Liver (tissue), 9 donors: Measurements from ENCODE around the gene FAM181A. TPM values are rescaled to one million over a fixed set of nuclear protein-coding genes. Genes with fewer than 3 reads are reported as not detected.

ENCODE experiments used
- DNase-seq: peaks from one replicate; pipeline ENCODE4 v3.0.0-alpha.2; 2017; ENCODE audit warnings: low spot score
- H3K27ac ChIP-seq, 2 donors: one replicate each; pipeline ENCODE4 v1.7.0; 2013; ENCODE audit warnings: inconsistent platforms in 2 of 2, low read length in 2 of 2, control low read depth in 1 of 2, low read depth in 1 of 2, mild to moderate bottlenecking in 1 of 2
- H3K27me3 ChIP-seq, 4 donors: one replicate each; pipeline versions ENCODE4 v1.6.1 to v1.7.0; 2013; ENCODE audit warnings: low read length in 3 of 4, inconsistent platforms in 1 of 4, mild to moderate bottlenecking in 1 of 4, moderate library complexity in 1 of 4; ENCODE audit not compliant: control insufficient read depth in 4 of 4, insufficient read depth in 4 of 4
- H3K36me3 ChIP-seq, 4 donors: one replicate each; pipeline versions ENCODE4 v1.6.1 to v1.7.0; 2013; ENCODE audit warnings: low read length in 3 of 4, mild to moderate bottlenecking in 3 of 4, low read depth in 1 of 4, moderate library complexity in 1 of 4; ENCODE audit not compliant: control insufficient read depth in 4 of 4, insufficient read depth in 3 of 4
- H3K4me1 ChIP-seq, 4 donors: one replicate each; pipeline versions ENCODE4 v1.6.1 to v1.7.0; 2013; ENCODE audit warnings: low read length in 3 of 4, mild to moderate bottlenecking in 3 of 4, moderate library complexity in 1 of 4; ENCODE audit not compliant: control insufficient read depth in 4 of 4, insufficient read depth in 4 of 4
- H3K4me3 ChIP-seq, 3 donors: one replicate each; pipeline versions ENCODE4 v1.6.1 to v1.7.0; 2013; ENCODE audit warnings: low read length in 3 of 3, control low read depth in 1 of 3, low read depth in 1 of 3, mild to moderate bottlenecking in 1 of 3
- H3K9ac ChIP-seq, 2 donors: one replicate each; pipeline ENCODE4 v1.7.0; 2013; ENCODE audit warnings: low read length in 2 of 2, mild to moderate bottlenecking in 2 of 2, moderate library complexity in 2 of 2, control low read depth in 1 of 2, low read depth in 1 of 2
- H3K9me3 ChIP-seq, 4 donors: one replicate each; pipeline versions ENCODE4 v1.6.1 to v1.7.0; 2013; ENCODE audit warnings: low read length in 3 of 4; ENCODE audit not compliant: control insufficient read depth in 4 of 4
- EGR1 ChIP-seq, 2 donors: IDR thresholded peaks; 2 replicates each; pipeline ENCODE4 v1.6.1; 2016 to 2018; ENCODE audit warnings: antibody characterized with exemption in 2 of 2, low read depth in 2 of 2
- FOXA1 ChIP-seq: IDR thresholded peaks from 2 replicates; pipeline ENCODE4 v1.6.1; 2016; ENCODE audit warnings: antibody characterized with exemption
- FOXA2 ChIP-seq: IDR thresholded peaks from 2 replicates; pipeline ENCODE4 v1.6.1; 2016; ENCODE audit warnings: antibody characterized with exemption
- GABPA ChIP-seq, 2 donors: IDR thresholded peaks in 1 of 2; conservative IDR thresholded peaks in 1 of 2; 2 replicates each; pipeline ENCODE4 v1.6.1; 2016; ENCODE audit warnings: antibody characterized with exemption in 2 of 2, mild to moderate bottlenecking in 1 of 2, moderate library complexity in 1 of 2
- HNF4A ChIP-seq, 2 donors: conservative IDR thresholded peaks; 2 replicates each; pipeline ENCODE4 v1.6.1; 2016; ENCODE audit warnings: antibody characterized with exemption in 2 of 2, mild to moderate bottlenecking in 2 of 2
- HNF4G ChIP-seq: IDR thresholded peaks from 2 replicates; pipeline ENCODE4 v1.6.1; 2016; ENCODE audit warnings: antibody characterized with exemption
- JUND ChIP-seq, 2 donors: IDR thresholded peaks; 2 replicates each; pipeline ENCODE4 v1.6.1; 2016; ENCODE audit warnings: antibody characterized with exemption in 2 of 2
- NR2F2 ChIP-seq: IDR thresholded peaks from 2 replicates; pipeline ENCODE4 v1.6.1; 2016; ENCODE audit warnings: antibody characterized with exemption
- RAD21 ChIP-seq, 2 donors: IDR thresholded peaks; 2 replicates each; pipeline ENCODE4 v1.6.1; 2016; ENCODE audit warnings: antibody characterized with exemption in 2 of 2, mild to moderate bottlenecking in 2 of 2
- RXRA ChIP-seq, 2 donors: IDR thresholded peaks; 2 replicates each; pipeline ENCODE4 v1.6.1; 2017 to 2018; ENCODE audit warnings: antibody characterized with exemption in 2 of 2, mild to moderate bottlenecking in 1 of 2
- SP1 ChIP-seq: IDR thresholded peaks from 2 replicates; pipeline ENCODE4 v1.6.1; 2018; ENCODE audit warnings: antibody characterized with exemption, mild to moderate bottlenecking
- TAF1 ChIP-seq: conservative IDR thresholded peaks from 2 replicates; pipeline ENCODE4 v1.6.1; 2016; ENCODE audit warnings: antibody characterized with exemption, mild to moderate bottlenecking
- WGBS: extraction: QIAGEN DNeasy Blood & Tissue Kit; methylation state at CpG from one replicate; pipeline ENCODE4 v1.1.7; 2013; 5-methylcytosine and 5-hydroxymethylcytosine counted together
- polyA plus RNA-seq, 2 donors: library from polyadenylated mRNA; stranded (reverse) in 1 of 2; unstranded in 1 of 2; fragments of 200-250 nt in 1 of 2; fragments of >200 nt in 1 of 2; fragmentation: Nextera tagmentation in 1 of 2; extraction: Ambion mirVana in 1 of 2; gene quantifications; one replicate each; pipeline versions ENCODE4 v1.2.1 to v1.2.3, GENCODE V29; 2013 to 2015
- total RNA-seq, 2 donors: library from RNA; depleted of rRNA; stranded (reverse); fragments of >200 nt; gene quantifications; one replicate each; pipeline ENCODE4 v1.2.3, GENCODE V29; 2014
- TF ChIP-seq, protein P1 (sequence below): fragments of 150-350 bp; IDR thresholded peaks from 2 replicates; pipeline ENCODE4 v1.5.1; 2017; ENCODE audit warnings: improper control_type of control experiment, low read depth, low read length; ENCODE audit not compliant: missing input control
- TF ChIP-seq, protein P2 (sequence below): IDR thresholded peaks from 2 replicates; pipeline ENCODE4 v1.6.1; 2016; ENCODE audit warnings: antibody characterized with exemption
- TF ChIP-seq, protein P3 (sequence below): IDR thresholded peaks from 2 replicates; pipeline ENCODE4 v1.6.1; 2016; ENCODE audit warnings: antibody characterized with exemption
- TF ChIP-seq, protein P4 (sequence below): IDR thresholded peaks from 2 replicates; pipeline ENCODE4 v1.6.1; 2016; ENCODE audit warnings: antibody characterized with exemption
- TF ChIP-seq, protein P5 (sequence below): IDR thresholded peaks from 2 replicates; pipeline ENCODE4 v1.6.1; 2016; ENCODE audit warnings: antibody characterized with exemption, mild to moderate bottlenecking
- donor health status: healthy.
- donor health status: healthy.
- donor health status: healthy.
- donor health status: healthy.
- donor health status: healthy.

Gene FAM181A
- total and polyA plus RNA-seq, 4 donors: not detected

DNA sequence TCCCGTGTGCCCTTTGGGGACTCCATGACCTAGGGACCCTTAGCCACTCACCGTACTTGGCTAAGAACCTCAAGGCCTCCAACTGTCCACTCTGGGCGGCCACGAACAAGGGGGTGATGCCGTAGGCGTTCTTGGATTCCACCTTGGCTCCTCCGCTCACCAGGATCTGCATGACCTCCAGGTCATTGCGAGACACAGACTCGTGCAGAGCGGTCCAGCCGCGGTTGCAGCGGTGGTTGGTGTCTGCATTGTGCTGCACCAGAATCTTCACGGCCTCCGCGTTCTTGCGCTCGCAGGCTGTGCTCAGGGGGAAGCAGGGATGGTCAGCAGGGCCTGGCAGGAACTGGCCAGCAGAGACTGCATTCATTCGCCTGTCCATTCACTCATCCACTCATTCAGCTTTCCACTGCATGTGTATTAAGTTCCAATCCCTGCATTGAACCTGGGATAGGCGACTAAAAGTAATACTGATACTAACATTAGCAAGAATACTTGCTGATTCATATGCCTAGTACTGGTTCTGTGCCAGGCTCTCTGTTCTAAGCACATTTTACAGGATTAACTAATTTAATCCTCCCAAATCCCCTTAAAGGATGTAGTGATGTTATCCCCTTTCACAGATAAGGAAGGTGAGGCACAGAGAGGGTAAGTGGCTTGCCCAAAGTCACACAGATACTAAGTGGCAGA lies 23.9 kb downstream of the FAM181A start:
- 89% methylated on average over 20 of the region's 20 CpGs for WGBS
- TF ChIP-seq EGR1 (IDR thresholded peaks at IDR 0.05; ENCODE audit: low read depth in 2 of 2) (no peak), FOXA2 (no peak), NR2F2 (no peak), SP1 (no peak), FOXA1 (no peak), GABPA (IDR thresholded peaks at IDR 0.05 in 1 of 2, conservative IDR thresholded peaks at IDR 0.05 in 1 of 2) (no peak), RXRA (IDR thresholded peaks at IDR 0.05) (no peak), HNF4G (no peak), HNF4A (conservative IDR thresholded peaks at IDR 0.05) (no peak), RAD21 (IDR thresholded peaks at IDR 0.05) (no peak), TAF1 (no peak), JUND (IDR thresholded peaks at IDR 0.05) (no peak)
- TF ChIP-seq, protein P1, sequence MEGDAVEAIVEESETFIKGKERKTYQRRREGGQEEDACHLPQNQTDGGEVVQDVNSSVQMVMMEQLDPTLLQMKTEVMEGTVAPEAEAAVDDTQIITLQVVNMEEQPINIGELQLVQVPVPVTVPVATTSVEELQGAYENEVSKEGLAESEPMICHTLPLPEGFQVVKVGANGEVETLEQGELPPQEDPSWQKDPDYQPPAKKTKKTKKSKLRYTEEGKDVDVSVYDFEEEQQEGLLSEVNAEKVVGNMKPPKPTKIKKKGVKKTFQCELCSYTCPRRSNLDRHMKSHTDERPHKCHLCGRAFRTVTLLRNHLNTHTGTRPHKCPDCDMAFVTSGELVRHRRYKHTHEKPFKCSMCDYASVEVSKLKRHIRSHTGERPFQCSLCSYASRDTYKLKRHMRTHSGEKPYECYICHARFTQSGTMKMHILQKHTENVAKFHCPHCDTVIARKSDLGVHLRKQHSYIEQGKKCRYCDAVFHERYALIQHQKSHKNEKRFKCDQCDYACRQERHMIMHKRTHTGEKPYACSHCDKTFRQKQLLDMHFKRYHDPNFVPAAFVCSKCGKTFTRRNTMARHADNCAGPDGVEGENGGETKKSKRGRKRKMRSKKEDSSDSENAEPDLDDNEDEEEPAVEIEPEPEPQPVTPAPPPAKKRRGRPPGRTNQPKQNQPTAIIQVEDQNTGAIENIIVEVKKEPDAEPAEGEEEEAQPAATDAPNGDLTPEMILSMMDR: no peak
- TF ChIP-seq, protein P2, sequence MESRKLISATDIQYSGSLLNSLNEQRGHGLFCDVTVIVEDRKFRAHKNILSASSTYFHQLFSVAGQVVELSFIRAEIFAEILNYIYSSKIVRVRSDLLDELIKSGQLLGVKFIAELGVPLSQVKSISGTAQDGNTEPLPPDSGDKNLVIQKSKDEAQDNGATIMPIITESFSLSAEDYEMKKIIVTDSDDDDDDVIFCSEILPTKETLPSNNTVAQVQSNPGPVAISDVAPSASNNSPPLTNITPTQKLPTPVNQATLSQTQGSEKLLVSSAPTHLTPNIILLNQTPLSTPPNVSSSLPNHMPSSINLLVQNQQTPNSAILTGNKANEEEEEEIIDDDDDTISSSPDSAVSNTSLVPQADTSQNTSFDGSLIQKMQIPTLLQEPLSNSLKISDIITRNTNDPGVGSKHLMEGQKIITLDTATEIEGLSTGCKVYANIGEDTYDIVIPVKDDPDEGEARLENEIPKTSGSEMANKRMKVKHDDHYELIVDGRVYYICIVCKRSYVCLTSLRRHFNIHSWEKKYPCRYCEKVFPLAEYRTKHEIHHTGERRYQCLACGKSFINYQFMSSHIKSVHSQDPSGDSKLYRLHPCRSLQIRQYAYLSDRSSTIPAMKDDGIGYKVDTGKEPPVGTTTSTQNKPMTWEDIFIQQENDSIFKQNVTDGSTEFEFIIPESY: no peak
- TF ChIP-seq, protein P3, sequence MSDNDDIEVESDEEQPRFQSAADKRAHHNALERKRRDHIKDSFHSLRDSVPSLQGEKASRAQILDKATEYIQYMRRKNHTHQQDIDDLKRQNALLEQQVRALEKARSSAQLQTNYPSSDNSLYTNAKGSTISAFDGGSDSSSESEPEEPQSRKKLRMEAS: no peak
- TF ChIP-seq, protein P4, sequence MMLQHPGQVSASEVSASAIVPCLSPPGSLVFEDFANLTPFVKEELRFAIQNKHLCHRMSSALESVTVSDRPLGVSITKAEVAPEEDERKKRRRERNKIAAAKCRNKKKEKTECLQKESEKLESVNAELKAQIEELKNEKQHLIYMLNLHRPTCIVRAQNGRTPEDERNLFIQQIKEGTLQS: no peak
- TF ChIP-seq, protein P5, sequence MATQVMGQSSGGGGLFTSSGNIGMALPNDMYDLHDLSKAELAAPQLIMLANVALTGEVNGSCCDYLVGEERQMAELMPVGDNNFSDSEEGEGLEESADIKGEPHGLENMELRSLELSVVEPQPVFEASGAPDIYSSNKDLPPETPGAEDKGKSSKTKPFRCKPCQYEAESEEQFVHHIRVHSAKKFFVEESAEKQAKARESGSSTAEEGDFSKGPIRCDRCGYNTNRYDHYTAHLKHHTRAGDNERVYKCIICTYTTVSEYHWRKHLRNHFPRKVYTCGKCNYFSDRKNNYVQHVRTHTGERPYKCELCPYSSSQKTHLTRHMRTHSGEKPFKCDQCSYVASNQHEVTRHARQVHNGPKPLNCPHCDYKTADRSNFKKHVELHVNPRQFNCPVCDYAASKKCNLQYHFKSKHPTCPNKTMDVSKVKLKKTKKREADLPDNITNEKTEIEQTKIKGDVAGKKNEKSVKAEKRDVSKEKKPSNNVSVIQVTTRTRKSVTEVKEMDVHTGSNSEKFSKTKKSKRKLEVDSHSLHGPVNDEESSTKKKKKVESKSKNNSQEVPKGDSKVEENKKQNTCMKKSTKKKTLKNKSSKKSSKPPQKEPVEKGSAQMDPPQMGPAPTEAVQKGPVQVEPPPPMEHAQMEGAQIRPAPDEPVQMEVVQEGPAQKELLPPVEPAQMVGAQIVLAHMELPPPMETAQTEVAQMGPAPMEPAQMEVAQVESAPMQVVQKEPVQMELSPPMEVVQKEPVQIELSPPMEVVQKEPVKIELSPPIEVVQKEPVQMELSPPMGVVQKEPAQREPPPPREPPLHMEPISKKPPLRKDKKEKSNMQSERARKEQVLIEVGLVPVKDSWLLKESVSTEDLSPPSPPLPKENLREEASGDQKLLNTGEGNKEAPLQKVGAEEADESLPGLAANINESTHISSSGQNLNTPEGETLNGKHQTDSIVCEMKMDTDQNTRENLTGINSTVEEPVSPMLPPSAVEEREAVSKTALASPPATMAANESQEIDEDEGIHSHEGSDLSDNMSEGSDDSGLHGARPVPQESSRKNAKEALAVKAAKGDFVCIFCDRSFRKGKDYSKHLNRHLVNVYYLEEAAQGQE: no peak
- Histone ChIP-seq H3K9me3 (no peaks in the 10 kb centered on the region), H3K36me3 (no peaks in the 10 kb centered on the region), H3K27me3 (no peaks in the 10 kb centered on the region), H3K4me3 (no peak overlapping the region), H3K4me1 (peaks cover 0 to 10% (median 3%) of the 10 kb centered on the region in 4 donors), H3K9ac (no peak overlapping the region), H3K27ac (no peak overlapping the region)
- no peak for DNase-seq
